WERI-Rb-1 (cell line): Measurements from ENCODE around the gene KCNC3.

Experiments
- DNase-seq: peaks from one replicate; pipeline ENCODE4 v3.0.0-alpha.2; 2020
- H3K27ac ChIP-seq: fragments of 250-450 bp; sonication (Bioruptor Pico); 2 replicates; pipeline ENCODE4 v1.5.1; 2020; ENCODE audit warnings: mild to moderate bottlenecking, moderate library complexity
- H3K27me3 ChIP-seq: fragments of 250-450 bp; sonication (Bioruptor Pico); 2 replicates; pipeline ENCODE4 v1.5.1; 2021; ENCODE audit warnings: mild to moderate bottlenecking, low read depth, moderate library complexity; ENCODE audit not compliant: insufficient read depth, severe bottlenecking
- H3K36me3 ChIP-seq: fragments of 250-450 bp; sonication (Bioruptor Pico); 2 replicates; pipeline ENCODE4 v1.5.1; 2020; ENCODE audit warnings: mild to moderate bottlenecking, moderate library complexity
- H3K4me3 ChIP-seq: 2 replicates; pipeline ENCODE4 v1.5.1; 2011; ENCODE audit warnings: low read depth, mild to moderate bottlenecking, control low read depth, low read length
- H3K9me3 ChIP-seq: fragments of 250-450 bp; sonication (Bioruptor Pico); 2 replicates; pipeline ENCODE4 v1.5.1; 2021; ENCODE audit warnings: mild to moderate bottlenecking, moderate library complexity; ENCODE audit not compliant: severe bottlenecking
- TF ChIP-seq, protein P1 (sequence below): IDR thresholded peaks from 2 replicates; pipeline ENCODE4 v1.5.1; 2011; ENCODE audit warnings: low read depth, mild to moderate bottlenecking, control low read depth, inconsistent platforms, low read length

Gene KCNC3

DNA sequence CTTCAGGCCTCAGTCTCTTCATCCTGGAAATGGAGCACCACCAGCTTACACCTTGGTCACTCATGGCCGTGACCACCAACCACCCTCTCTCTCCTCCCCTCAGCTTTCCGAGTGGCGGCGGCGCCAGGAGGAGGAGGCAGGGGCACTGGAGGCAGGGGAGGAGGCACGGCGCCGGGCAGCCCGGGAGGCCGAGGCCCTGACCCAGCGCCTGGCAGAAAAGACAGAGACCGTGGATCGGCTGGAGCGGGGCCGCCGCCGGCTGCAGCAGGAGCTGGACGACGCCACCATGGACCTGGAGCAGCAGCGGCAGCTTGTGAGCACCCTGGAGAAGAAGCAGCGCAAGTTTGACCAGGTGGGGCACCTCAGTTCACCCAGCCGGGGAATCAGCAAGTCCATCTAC, 47.7 kb downstream of the KCNC3 start:
- no peak for DNase-seq
- Histone ChIP-seq H3K27me3 (peaks cover 53% of the 10 kb centered on the region), H3K9me3 (peaks cover 19% of the 10 kb centered on the region), H3K4me3 (no peak overlapping the region), H3K27ac (no peak overlapping the region), H3K36me3 (no peaks in the 10 kb centered on the region)
- TF ChIP-seq, protein P1, sequence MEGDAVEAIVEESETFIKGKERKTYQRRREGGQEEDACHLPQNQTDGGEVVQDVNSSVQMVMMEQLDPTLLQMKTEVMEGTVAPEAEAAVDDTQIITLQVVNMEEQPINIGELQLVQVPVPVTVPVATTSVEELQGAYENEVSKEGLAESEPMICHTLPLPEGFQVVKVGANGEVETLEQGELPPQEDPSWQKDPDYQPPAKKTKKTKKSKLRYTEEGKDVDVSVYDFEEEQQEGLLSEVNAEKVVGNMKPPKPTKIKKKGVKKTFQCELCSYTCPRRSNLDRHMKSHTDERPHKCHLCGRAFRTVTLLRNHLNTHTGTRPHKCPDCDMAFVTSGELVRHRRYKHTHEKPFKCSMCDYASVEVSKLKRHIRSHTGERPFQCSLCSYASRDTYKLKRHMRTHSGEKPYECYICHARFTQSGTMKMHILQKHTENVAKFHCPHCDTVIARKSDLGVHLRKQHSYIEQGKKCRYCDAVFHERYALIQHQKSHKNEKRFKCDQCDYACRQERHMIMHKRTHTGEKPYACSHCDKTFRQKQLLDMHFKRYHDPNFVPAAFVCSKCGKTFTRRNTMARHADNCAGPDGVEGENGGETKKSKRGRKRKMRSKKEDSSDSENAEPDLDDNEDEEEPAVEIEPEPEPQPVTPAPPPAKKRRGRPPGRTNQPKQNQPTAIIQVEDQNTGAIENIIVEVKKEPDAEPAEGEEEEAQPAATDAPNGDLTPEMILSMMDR: no peak

DNA sequence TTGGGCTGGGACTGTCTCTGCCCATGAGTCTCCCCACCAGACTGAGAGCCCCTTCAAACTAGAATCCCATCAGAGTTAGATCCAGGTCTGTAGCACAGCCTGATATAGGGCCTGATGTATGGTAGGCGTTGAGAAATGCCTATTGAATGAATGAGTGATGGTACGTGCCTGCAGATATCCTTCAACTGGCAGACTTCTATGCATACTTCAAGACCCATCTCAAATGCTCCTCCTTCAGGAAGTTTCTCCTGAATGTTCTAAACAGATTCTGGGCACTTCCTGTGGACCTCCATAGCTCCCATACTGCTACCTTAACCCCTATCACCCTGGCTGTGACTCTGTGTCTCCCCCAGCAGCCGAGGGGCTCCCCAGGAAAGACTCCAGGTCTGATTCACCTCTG, 48.2 kb downstream of the KCNC3 start:
- H3K27me3 ChIP-seq: peaks cover 54% of the 10 kb centered on the region
- no peak for DNase-seq
- no peaks in the 10 kb centered on the region for H3K36me3 ChIP-seq
- H3K9me3 ChIP-seq: peaks cover 14% of the 10 kb centered on the region
- TF ChIP-seq, protein P1: no peak
- no peak overlapping the region for H3K27ac ChIP-seq
- H3K4me3 ChIP-seq: no peak overlapping the region

DNA sequence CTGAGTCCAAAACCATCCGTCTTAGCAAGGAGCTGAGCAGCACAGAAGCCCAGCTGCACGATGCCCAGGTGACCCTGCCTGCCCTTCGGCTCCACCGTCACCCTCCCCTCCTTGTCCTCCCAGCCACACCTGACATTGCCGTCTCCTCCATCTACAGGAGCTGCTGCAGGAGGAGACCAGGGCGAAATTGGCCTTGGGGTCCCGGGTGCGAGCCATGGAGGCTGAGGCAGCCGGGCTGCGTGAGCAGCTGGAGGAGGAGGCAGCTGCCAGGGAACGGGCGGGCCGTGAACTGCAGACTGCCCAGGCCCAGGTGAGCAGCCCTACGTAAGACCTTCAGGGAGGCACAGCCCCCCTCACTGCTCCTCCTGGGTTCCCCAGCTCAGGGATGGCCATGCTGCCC, 49.1 kb downstream of the KCNC3 start:
- no peak for DNase-seq
- no peak overlapping the region for H3K27ac ChIP-seq
- peaks cover 6% of the 10 kb centered on the region for H3K9me3 ChIP-seq
- H3K36me3 ChIP-seq: no peaks in the 10 kb centered on the region
- TF ChIP-seq, protein P1: no peak
- H3K27me3 ChIP-seq: peaks cover 59% of the 10 kb centered on the region
- no peak overlapping the region for H3K4me3 ChIP-seq

DNA sequence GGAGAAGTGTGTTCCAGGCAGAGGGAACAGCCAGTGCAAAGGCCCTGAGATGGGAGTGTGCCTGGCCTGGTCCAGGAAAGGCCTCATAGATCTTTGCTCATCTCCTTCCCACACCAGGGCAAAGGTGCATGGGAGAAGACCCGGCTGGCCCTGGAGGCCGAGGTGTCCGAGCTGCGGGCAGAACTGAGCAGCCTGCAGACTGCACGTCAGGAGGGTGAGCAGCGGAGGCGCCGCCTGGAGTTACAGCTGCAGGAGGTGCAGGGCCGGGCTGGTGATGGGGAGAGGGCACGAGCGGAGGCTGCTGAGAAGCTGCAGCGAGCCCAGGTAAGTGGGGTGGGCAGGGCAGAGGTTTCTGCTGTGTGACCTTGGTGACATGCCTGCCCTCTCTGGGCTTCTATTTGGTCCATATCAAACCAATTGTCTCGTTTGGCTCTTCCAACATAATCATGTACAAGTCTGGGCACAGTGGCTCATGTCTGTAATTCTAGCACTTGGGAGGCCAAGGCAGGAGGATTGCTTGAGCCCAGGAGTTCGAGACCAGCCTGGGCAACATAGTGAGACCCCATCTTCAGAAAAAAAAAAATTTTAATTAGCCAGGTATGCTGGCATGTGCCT, 51.1 kb downstream of the KCNC3 start:
- Histone ChIP-seq H3K9me3 (peaks cover 4% of the 10 kb centered on the region), H3K36me3 (no peaks in the 10 kb centered on the region), H3K4me3 (no peak overlapping the region), H3K27me3 (peaks cover 56% of the 10 kb centered on the region), H3K27ac (no peak overlapping the region)
- no peak for DNase-seq
- TF ChIP-seq, protein P1: no peak

DNA sequence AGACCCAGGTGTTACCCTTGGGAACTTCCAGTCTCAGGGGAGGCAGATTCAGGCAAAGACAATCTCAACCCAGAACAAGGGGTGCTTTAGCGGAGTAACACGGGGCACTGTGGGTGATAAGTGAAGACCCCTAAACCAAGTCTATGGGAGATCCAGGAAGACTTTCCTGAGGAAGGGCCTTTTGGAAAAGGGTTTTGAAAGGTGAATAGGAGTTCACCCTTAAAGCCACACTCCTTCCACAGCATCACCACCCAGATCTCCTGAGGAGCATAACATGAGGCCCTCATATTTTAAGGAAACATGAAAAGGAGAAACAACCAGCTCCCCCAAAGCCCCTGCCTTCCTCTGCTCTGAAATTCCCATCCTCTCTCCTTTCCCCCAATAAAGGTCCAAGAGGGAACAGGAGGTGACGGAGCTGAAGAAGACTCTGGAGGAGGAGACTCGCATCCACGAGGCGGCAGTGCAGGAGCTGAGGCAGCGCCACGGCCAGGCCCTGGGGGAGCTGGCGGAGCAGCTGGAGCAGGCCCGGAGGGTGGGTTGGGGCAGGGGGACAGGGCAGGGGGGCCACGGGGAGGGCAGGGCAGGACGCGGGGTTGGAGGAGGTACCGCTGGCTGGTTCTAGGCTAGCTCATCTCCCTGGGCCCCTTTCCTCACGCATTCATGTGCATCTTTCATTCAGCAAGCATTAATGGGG, 52.7 kb downstream of the KCNC3 start:
- no peak for DNase-seq
- peaks cover 61% of the 10 kb centered on the region for H3K27me3 ChIP-seq
- H3K4me3 ChIP-seq: no peak overlapping the region
- peaks cover 4% of the 10 kb centered on the region for H3K9me3 ChIP-seq
- no peak overlapping the region for H3K27ac ChIP-seq
- TF ChIP-seq, protein P1: no peak
- H3K36me3 ChIP-seq: no peaks in the 10 kb centered on the region
